Keratinocyte (primary cell): ENCODE measurements around the gene C5. TPM values are rescaled to one million over a fixed set of nuclear protein-coding genes. Genes with fewer than 3 reads are reported as not detected.

Experiments used
- DNase-seq: peaks from one replicate; pipeline ENCODE4 v3.0.0-alpha.2; 2011; ENCODE audit warnings: low read depth, missing footprints, low spot score
- FAIRE-seq: peaks from 2 replicates; lab custom pipeline; 2011; peaks lifted over from hg19 to GRCh38; lab: Jason Lieb, UNC
- H2AFZ ChIP-seq: 2 replicates; pipeline ENCODE4 v1.6.0; 2012; ENCODE audit warnings: low read length, control low read depth, inconsistent platforms; ENCODE audit not compliant: control insufficient read depth
- H3K27ac ChIP-seq: 2 replicates; pipeline ENCODE4 v1.5.1; 2011; ENCODE audit warnings: low read length; ENCODE audit not compliant: control insufficient read depth, insufficient read depth
- H3K27me3 ChIP-seq: 3 replicates; pipeline ENCODE4 v1.6.0; 2011; ENCODE audit warnings: low read length; ENCODE audit not compliant: control insufficient read depth, insufficient read depth; ENCODE audit errors: extremely low read depth
- H3K36me3 ChIP-seq, 2 experiments: 2 replicates in 1 of 2; 3 replicates in 1 of 2; pipeline ENCODE4 v1.5.1; 2011; ENCODE audit warnings: low read length in 2 of 2, mild to moderate bottlenecking in 1 of 2; ENCODE audit not compliant: control insufficient read depth in 2 of 2, insufficient read depth in 2 of 2; ENCODE audit errors: extremely low read depth in 1 of 2
- H3K4me1 ChIP-seq: 3 replicates; pipeline ENCODE4 v1.5.1; 2011; ENCODE audit warnings: low read length; ENCODE audit not compliant: control insufficient read depth, insufficient read depth; ENCODE audit errors: extremely low read depth
- H3K4me2 ChIP-seq: 3 replicates; pipeline ENCODE4 v1.6.0; 2011; ENCODE audit warnings: low read depth, low read length; ENCODE audit not compliant: control insufficient read depth, insufficient read depth; ENCODE audit errors: extremely low read depth
- H3K4me3 ChIP-seq, 3 experiments: fragments of 200-600 bp in 1 of 3; sonication (generic) in 1 of 3; 2 replicates in 2 of 3; 3 replicates in 1 of 3; pipeline ENCODE4 v1.5.1; 2011 to 2016; ENCODE audit warnings: low read length in 3 of 3, mild to moderate bottlenecking in 3 of 3, control low read depth in 2 of 3, inconsistent platforms in 1 of 3, low read depth in 1 of 3, mixed read lengths in 1 of 3, mixed run types in 1 of 3, moderate library complexity in 1 of 3; ENCODE audit not compliant: control insufficient read depth in 2 of 3, insufficient read depth in 2 of 3; ENCODE audit errors: extremely low read depth in 1 of 3
- H3K79me2 ChIP-seq: 2 replicates; pipeline ENCODE4 v1.6.0; 2012; ENCODE audit warnings: low read length; ENCODE audit not compliant: control insufficient read depth, insufficient read depth
- H3K9ac ChIP-seq: 3 replicates; pipeline ENCODE4 v1.6.0; 2011; ENCODE audit warnings: low read length; ENCODE audit not compliant: control insufficient read depth, insufficient read depth; ENCODE audit errors: extremely low read depth
- H3K9me1 ChIP-seq: 3 replicates; pipeline ENCODE4 v1.6.0; 2011; ENCODE audit warnings: low read length; ENCODE audit not compliant: control insufficient read depth, insufficient read depth; ENCODE audit errors: extremely low read depth
- H3K9me3 ChIP-seq: 2 replicates; pipeline ENCODE4 v1.5.1; 2012; ENCODE audit warnings: low read depth, low read length; ENCODE audit not compliant: control insufficient read depth
- H4K20me1 ChIP-seq: 3 replicates; pipeline ENCODE4 v1.6.0; 2011; ENCODE audit warnings: low read length; ENCODE audit not compliant: control insufficient read depth, insufficient read depth; ENCODE audit errors: extremely low read depth
- EZH2 ChIP-seq: IDR thresholded peaks from one replicate; pipeline ENCODE4 v1.6.1; 2012; ENCODE audit warnings: inconsistent platforms, mild to moderate bottlenecking, low read length, moderate library complexity
- dilution Hi-C: fragments of 300-500 bp; cut with MboI; formaldehyde crosslinking; loops from one replicate; pipeline ENCODE4 v1.7.0; 2020; ENCODE audit warnings: low sequenced_read_pairs; ENCODE audit not compliant: extremely low pct_ligation_motif_present
- polyA plus RNA-seq, 5 experiments: library from polyadenylated mRNA; depleted of rRNA in 3 of 5; stranded (reverse) in 3 of 5; stranded (forward) in 1 of 5; unstranded in 1 of 5; fragments of >200 nt; gene quantifications; 1 replicate in 1 of 5; 2 replicates in 3 of 5; 3 replicates in 1 of 5; pipeline versions ENCODE4 v1.2.1 to v1.2.3, GENCODE V29; 2011 to 2012; ENCODE audit warnings: missing spikeins in 2 of 5, low read depth in 1 of 5, low replicate concordance in 1 of 5
- TF ChIP-seq, protein P1 (sequence below), 3 experiments: IDR thresholded peaks in 1 of 3; conservative IDR thresholded peaks in 1 of 3; optimal IDR thresholded peaks in 1 of 3; 2 replicates in 2 of 3; 3 replicates in 1 of 3; pipeline versions ENCODE3 to v1.5.1; 2011; ENCODE audit warnings: low read length in 3 of 3, mild to moderate bottlenecking in 3 of 3, moderate library complexity in 2 of 3, control low read depth in 1 of 3, inconsistent platforms in 1 of 3; ENCODE audit not compliant: insufficient read depth in 2 of 3; ENCODE audit errors: extremely low read depth in 1 of 3

The C5 gene
- polyA plus RNA-seq, 1 donor (not counting 4 experiments of a cell fraction or from before 2014, with no cell fraction given) = 0.76 TPM

DNA sequence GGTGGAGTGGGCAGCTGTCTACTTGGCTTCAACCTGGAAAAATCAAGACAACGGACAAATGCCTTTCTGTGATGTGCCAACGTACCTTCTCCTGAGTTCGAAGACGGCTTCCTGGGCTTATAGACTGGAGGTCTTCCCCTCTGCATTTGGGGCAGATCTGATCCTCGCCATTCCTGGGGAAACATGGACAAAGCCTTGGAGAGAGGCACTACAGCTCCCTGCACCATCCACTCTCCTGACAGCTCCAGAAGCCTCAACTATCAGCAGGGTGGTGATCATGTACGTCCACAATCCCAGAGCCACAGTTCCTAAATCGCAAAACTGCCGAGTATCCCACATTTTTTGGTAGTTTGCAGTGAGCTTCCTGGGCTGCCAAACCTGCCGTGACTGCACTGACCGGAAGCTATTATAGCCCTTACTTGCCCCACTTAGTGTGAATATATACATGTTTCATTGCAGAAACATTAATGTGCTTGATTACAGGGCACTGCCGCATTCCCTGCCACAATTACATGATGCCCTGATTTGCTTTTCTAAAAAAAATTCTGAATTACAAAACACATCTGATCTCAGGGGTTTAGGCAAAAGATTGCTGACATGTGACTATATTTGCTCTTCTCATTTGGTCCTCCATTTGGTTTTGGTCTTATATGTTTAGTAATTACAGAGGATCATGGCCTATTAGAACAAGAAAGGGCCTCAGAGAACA is 126.3 kb downstream of the C5 start:
- dilution Hi-C loops = no loop called here
- no peak for DNase-seq
- no peak overlapping the region for H2AFZ ChIP-seq
- H3K4me1 ChIP-seq = peaks cover 9% of the 10 kb centered on the region
- no peaks in the 10 kb centered on the region for H3K9me1 ChIP-seq
- no peaks in the 10 kb centered on the region for H3K79me2 ChIP-seq
- H3K4me2 ChIP-seq = no peak overlapping the region
- H3K9ac ChIP-seq = no peak overlapping the region
- no peaks in the 10 kb centered on the region for H3K27me3 ChIP-seq
- H3K9me3 ChIP-seq = no peaks in the 10 kb centered on the region
- H3K36me3 ChIP-seq = no peaks in the 10 kb centered on the region
- no peak overlapping the region for H3K27ac ChIP-seq
- H3K4me3 ChIP-seq = no peak overlapping the region
- no peak for FAIRE-seq
- no peak for TF ChIP-seq EZH2
- TF ChIP-seq, protein P1, sequence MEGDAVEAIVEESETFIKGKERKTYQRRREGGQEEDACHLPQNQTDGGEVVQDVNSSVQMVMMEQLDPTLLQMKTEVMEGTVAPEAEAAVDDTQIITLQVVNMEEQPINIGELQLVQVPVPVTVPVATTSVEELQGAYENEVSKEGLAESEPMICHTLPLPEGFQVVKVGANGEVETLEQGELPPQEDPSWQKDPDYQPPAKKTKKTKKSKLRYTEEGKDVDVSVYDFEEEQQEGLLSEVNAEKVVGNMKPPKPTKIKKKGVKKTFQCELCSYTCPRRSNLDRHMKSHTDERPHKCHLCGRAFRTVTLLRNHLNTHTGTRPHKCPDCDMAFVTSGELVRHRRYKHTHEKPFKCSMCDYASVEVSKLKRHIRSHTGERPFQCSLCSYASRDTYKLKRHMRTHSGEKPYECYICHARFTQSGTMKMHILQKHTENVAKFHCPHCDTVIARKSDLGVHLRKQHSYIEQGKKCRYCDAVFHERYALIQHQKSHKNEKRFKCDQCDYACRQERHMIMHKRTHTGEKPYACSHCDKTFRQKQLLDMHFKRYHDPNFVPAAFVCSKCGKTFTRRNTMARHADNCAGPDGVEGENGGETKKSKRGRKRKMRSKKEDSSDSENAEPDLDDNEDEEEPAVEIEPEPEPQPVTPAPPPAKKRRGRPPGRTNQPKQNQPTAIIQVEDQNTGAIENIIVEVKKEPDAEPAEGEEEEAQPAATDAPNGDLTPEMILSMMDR (optimal IDR thresholded peaks at IDR 0.05 in 1 of 3, IDR thresholded peaks at IDR 0.05 in 1 of 3, conservative IDR thresholded peaks at IDR 0.05 in 1 of 3; ENCODE audit: extremely low read depth in 1 of 3, insufficient read depth in 2 of 3, low read length in 3 of 3) = no peak
- no peaks in the 10 kb centered on the region for H4K20me1 ChIP-seq

DNA sequence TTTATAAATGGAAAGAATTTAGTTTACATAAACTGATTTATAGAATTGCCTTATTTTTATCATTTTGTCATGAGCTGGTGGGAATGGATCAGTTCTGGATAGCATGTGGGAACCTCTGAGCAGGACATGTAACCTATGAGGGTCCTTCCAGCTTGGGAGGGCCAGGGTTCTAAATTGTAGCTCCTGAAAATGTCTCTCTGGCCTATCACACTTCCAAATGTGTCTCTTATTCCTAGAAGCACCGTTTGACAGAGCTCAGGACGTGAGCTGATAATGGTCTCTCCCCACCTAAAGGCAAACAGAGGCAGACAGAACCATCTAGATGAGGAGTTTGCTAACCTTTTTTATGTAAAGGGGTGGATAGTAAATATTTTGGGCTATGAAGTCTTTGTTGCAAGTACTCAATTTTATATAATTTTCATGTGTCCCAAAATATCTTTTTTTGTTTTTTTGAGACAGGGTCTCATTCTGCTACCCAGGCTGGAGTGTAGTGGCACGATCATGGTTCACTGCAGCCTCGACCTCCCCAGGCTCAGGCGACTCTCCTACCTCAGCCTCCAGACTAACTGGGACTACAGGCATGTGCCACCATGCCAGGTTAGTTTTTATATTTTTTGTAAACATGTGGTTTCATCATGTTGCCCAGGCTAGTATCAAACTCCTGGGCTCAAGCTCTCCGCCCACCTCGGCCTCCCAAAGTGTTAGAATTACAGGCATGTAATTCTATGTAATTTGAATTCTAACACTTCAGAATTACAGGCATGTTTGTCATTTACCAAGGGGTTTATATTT is 127.5 kb downstream of the C5 start:
- dilution Hi-C loops = no loop called here
- H3K27me3 ChIP-seq = no peaks in the 10 kb centered on the region
- H3K9ac ChIP-seq = no peak overlapping the region
- no peaks in the 10 kb centered on the region for H3K9me1 ChIP-seq
- H2AFZ ChIP-seq = no peak overlapping the region
- FAIRE-seq (no peak), DNase-seq (no peak)
- H3K4me1 ChIP-seq = peaks cover 3% of the 10 kb centered on the region
- H3K27ac ChIP-seq = no peak overlapping the region
- H3K4me2 ChIP-seq = no peak overlapping the region
- no peaks in the 10 kb centered on the region for H3K79me2 ChIP-seq
- H3K9me3 ChIP-seq = no peaks in the 10 kb centered on the region
- H3K36me3 ChIP-seq = no peaks in the 10 kb centered on the region
- H3K4me3 ChIP-seq = no peak overlapping the region
- H4K20me1 ChIP-seq = no peaks in the 10 kb centered on the region
- TF ChIP-seq, protein P1 (optimal IDR thresholded peaks at IDR 0.05 in 1 of 3, IDR thresholded peaks at IDR 0.05 in 1 of 3, conservative IDR thresholded peaks at IDR 0.05 in 1 of 3; ENCODE audit: extremely low read depth in 1 of 3, insufficient read depth in 2 of 3, low read length in 3 of 3) = no peak
- no peak for TF ChIP-seq EZH2
